Heart left ventricle (tissue), 16 donors: ENCODE data around the gene PPFIBP1. TPM values are rescaled to one million over a fixed set of nuclear protein-coding genes. Genes with fewer than 3 reads are reported as not detected.
"Not testable (repeated sequence)": the region's sequence is repeated elsewhere in the genome, so short reads cannot be mapped to it uniquely, and the experiment has no call there.

ENCODE experiments used
- ATAC-seq, 4 donors: fragments of 200-7000 bp; cut with Tn5 transposase; one replicate each; pipeline ENCODE4 v1.9.1; 2020 to 2022; ENCODE audit warnings: moderate library complexity in 4 of 4, mild to moderate bottlenecking in 3 of 4, moderate number of reproducible peaks in 1 of 4
- DNase-seq, 5 donors: peaks; one replicate each; pipeline ENCODE4 v3.0.0-alpha.2; 2020
- H3K27ac ChIP-seq, 12 donors: fragments of 200-600 bp; sonication (generic) in 4 of 12; one replicate each; pipeline versions ENCODE4 v1.5.0 to v1.8.0; 2016 to 2022; ENCODE audit warnings: mild to moderate bottlenecking in 2 of 12
- H3K27me3 ChIP-seq, 9 donors: fragments of 200-600 bp; sonication (generic) in 2 of 9; one replicate each; pipeline versions ENCODE4 v1.5.1 to v1.8.0; 2016 to 2022; ENCODE audit warnings: mild to moderate bottlenecking in 3 of 9
- H3K36me3 ChIP-seq, 9 donors: fragments of 200-600 bp; sonication (generic) in 2 of 9; one replicate each; pipeline versions ENCODE4 v1.5.0 to v1.8.0; 2018 to 2022; ENCODE audit warnings: mild to moderate bottlenecking in 2 of 9
- H3K4me1 ChIP-seq, 12 donors: fragments of 200-600 bp; sonication (generic) in 4 of 12; one replicate each; pipeline versions ENCODE4 v1.5.0 to v1.8.0; 2016 to 2022; ENCODE audit warnings: mild to moderate bottlenecking in 3 of 12
- H3K4me3 ChIP-seq, 12 donors: fragments of 200-600 bp; sonication (generic) in 4 of 12; one replicate each; pipeline versions ENCODE4 v1.5.0 to v1.8.0; 2017 to 2022; ENCODE audit warnings: mild to moderate bottlenecking in 9 of 12, moderate library complexity in 4 of 12
- H3K9me3 ChIP-seq, 12 donors: fragments of 200-600 bp; sonication (generic) in 4 of 12; one replicate each; pipeline versions ENCODE4 v1.5.0 to v1.8.0; 2016 to 2022; ENCODE audit warnings: mild to moderate bottlenecking in 1 of 12
- POLR2A ChIP-seq, 2 donors: fragments of 450-650 bp; IDR thresholded peaks; one replicate each; pipeline ENCODE4 v1.6.1; 2017; ENCODE audit warnings: antibody characterized with exemption in 2 of 2, mild to moderate bottlenecking in 2 of 2, moderate library complexity in 2 of 2
- WGBS, 4 donors: extraction: QIAGEN DNeasy Blood & Tissue Kit in 2 of 4; methylation state at CpG; one replicate each; pipeline versions ENCODE4 v1.1.5 to v1.1.7; 2013 to 2018; 5-methylcytosine and 5-hydroxymethylcytosine counted together
- intact Hi-C, 10 donors: fragments of 100-400 bp; cut with DNase I; formaldehyde crosslinking; loops; one replicate each; pipeline versions ENCODE4 v1.11.1 to v1.14.2; 2022
- polyA plus RNA-seq, 2 donors: library from polyadenylated mRNA; stranded (reverse); fragments of 200-250 nt; gene quantifications; one replicate each; pipeline ENCODE4 v1.2.3, GENCODE V29; 2013
- total RNA-seq, 9 donors: library from RNA; depleted of rRNA in 2 of 9; stranded (reverse); fragments of >200 nt in 2 of 9; fragmentation: NEBNext Ultra II Directional in 3 of 9; extraction: Animal tissue kit (Norgen Biotek cat#: 25700) in 3 of 9; gene quantifications; one replicate each; pipeline versions ENCODE4 v1.1.0 to v1.2.4, GENCODE V29; 2016 to 2023
- TF ChIP-seq, protein P1 (sequence below), 12 donors: fragments of 200-600 bp; sonication (generic) in 4 of 12; IDR thresholded peaks; one replicate each; pipeline versions ENCODE4 v1.5.0 to v1.8.0; 2018 to 2022; ENCODE audit warnings: antibody characterized with exemption in 12 of 12, mild to moderate bottlenecking in 5 of 12
- donor health status: ischemic (EF 13 %, LVEDD 7.1; RV severe dilation, severe dysfunction).
- donor health status: healthy with polysubstance abuse.
- donor health status: DM: no; HTN: yes; CAD: no.
- donor health status: DM: no; HTN: no; CAD: no.
- donor health status: ischemic (EF 25% LVEDD 6.9; RV normal size, moderate dysfunction).
- donor health status: ischemic (EF 25% LVEDD 5.7; RV mildly dilated, moderate dysfunction).
- donor health status: healthy.
- donor health status: DM: yes; HTN: yes; CAD: no.
- donor health status: ischemic (EF 35%, LVEDD 5.7; RV mildly dilated, moderate dysfunction).
- donor health status: nonischemic (EF 11% LVEDD 7.7; RV severe dilation, severe dysfunction).
- donor health status: DM: yes; HTN: yes; CAD: no.
- donor health status: PGD.
- donor health status: ischemic (EF 29% LVEDD 5.4; RV normal size, mild dysfunction).
- donor health status: nonischemic (EF 23%, LVEDD 6.1; RV moderate dilation, normal function).

PPFIBP1 gene
- total and polyA plus RNA-seq, 11 donors, result 48.7 to 413 (median 265) TPM

DNA sequence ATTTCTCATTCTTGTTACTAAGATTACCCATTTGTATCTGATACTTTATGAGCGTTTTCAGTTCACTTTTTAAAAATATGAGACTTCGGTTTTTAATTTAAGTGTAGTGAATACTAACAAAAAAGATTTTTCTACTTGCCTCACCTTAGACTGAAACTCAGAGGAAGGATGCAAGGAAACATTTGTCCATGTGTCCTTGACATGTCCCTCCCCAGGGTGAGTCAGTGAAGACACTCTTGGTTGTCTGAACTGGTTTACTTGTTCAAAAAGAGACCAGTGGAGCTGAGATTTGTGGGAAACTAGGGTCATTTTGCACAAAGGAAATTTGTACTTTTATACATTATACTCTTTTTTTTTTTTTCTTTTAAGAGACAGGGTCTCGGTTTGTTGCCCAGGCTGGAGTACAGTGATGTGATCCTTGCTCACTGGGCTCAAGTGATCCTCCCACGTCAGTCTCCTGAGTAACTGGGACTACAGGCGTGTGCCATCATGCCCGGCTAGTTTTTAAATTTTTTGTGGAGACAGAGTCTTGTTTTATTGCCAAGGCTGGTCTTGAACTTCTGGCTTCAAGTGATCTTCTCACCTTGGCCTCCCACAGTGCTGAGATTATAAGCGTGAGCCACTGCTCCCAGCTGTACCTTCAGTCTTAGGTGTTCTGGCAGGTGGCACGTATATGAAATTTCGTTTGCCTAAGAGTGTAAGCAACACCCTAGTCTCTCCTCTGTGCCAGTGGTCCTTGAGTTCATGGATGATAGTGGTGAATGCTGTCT, 56.7 kb downstream of the PPFIBP1 start:
- H3K4me1 ChIP-seq, result peaks cover 12 to 98% (median 76%) of the 10 kb centered on the region in 12 donors
- DNase-seq (no peak), ATAC-seq (no peak)
- no peak for TF ChIP-seq POLR2A (IDR thresholded peaks at IDR 0.05)
- TF ChIP-seq, protein P1, sequence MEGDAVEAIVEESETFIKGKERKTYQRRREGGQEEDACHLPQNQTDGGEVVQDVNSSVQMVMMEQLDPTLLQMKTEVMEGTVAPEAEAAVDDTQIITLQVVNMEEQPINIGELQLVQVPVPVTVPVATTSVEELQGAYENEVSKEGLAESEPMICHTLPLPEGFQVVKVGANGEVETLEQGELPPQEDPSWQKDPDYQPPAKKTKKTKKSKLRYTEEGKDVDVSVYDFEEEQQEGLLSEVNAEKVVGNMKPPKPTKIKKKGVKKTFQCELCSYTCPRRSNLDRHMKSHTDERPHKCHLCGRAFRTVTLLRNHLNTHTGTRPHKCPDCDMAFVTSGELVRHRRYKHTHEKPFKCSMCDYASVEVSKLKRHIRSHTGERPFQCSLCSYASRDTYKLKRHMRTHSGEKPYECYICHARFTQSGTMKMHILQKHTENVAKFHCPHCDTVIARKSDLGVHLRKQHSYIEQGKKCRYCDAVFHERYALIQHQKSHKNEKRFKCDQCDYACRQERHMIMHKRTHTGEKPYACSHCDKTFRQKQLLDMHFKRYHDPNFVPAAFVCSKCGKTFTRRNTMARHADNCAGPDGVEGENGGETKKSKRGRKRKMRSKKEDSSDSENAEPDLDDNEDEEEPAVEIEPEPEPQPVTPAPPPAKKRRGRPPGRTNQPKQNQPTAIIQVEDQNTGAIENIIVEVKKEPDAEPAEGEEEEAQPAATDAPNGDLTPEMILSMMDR (IDR thresholded peaks at IDR 0.05), result no peak
- H3K9me3 ChIP-seq, result no peaks in the 10 kb centered on the region
- H3K36me3 ChIP-seq, result peaks cover 0 to 18% (median 0%) of the 10 kb centered on the region in 9 donors
- intact Hi-C loops, result loop anchor here in 1 of 10 donors (5.0 kb wide), 1 partner anchor 47 kb away; no protein-coding TSS in a partner anchor
- no peaks in the 10 kb centered on the region for H3K27me3 ChIP-seq
- 86 to 92% (median 90%) methylated on average over 9 of the region's 9 CpGs for WGBS, 4 donors
- no peak overlapping the region for H3K4me3 ChIP-seq
- peak overlapping the region in 6 of 12 donors; percentile 18 to 80 (median 42) for H3K27ac ChIP-seq

DNA sequence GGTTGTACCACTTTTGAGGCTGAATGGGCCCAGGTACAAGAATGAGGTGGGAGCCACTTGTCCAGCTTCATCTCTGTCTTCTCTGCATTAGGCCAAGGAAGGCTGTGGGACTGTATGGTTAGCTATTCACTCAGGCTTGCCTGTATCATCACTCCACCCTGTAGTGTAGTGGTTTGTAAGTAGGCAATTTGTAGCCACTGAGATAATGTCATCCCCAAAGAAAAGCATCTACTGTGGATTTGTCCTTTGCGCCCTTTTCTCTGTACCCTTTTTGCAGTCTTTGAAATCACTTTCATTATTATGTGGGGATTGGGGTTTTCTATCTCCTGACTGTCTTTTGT, 57.3 kb downstream of the PPFIBP1 start:
- Histone ChIP-seq H3K4me1 (peaks cover 12 to 98% (median 72%) of the 10 kb centered on the region in 12 donors), H3K36me3 (peaks cover 0 to 18% (median 0%) of the 10 kb centered on the region in 9 donors), H3K27ac (peak overlapping the region in 5 of 12 donors; percentile 33 to 80 (median 72))
- ATAC-seq, H3K4me3 ChIP-seq, H3K9me3 ChIP-seq, H3K27me3 ChIP-seq, DNase-seq: not testable (repeated sequence)
- intact Hi-C loops, result loop anchor here in 1 of 10 donors (5.0 kb wide), 1 partner anchor 46 kb away; no protein-coding TSS in a partner anchor
- WGBS, 4 donors, result 74 to 94% (median 76%) methylated on average over 1 of the region's 1 CpG

DNA sequence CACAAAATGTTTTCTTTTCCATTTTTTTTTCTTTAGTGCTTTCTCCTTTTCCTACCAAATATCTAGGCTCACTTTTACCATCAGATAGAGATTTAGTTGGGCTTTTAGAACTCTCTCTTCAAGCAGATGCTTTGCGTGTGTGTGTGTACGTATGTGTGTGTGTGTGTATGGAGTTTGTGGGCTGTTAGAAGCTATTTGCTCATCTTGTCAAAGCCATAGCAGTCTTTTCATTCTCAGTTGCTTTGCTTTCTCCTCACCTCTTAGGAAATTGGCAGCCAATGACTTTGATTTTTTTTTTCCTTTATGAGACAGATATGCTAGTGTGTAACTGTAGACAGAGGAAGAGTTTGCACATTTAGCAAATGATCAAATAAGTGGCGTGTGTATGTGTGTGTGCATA, 57.8 kb downstream of the PPFIBP1 start:
- not testable (repeated sequence) for DNase-seq, H3K9me3 ChIP-seq, H3K4me3 ChIP-seq, ATAC-seq, H3K27me3 ChIP-seq
- intact Hi-C loops, result loop anchor here in 1 of 10 donors (5.0 kb wide), 1 partner anchor 45 kb away; no protein-coding TSS in a partner anchor
- WGBS, 4 donors, result 62 to 78% (median 72%) methylated on average over 3 of the region's 3 CpGs
- H3K4me1 ChIP-seq, result peaks cover 12 to 95% (median 70%) of the 10 kb centered on the region in 12 donors
- peaks cover 0 to 18% (median 0%) of the 10 kb centered on the region in 9 donors for H3K36me3 ChIP-seq
- H3K27ac ChIP-seq, result peak overlapping the region in 11 of 12 donors; percentile 12 to 85 (median 72)

DNA sequence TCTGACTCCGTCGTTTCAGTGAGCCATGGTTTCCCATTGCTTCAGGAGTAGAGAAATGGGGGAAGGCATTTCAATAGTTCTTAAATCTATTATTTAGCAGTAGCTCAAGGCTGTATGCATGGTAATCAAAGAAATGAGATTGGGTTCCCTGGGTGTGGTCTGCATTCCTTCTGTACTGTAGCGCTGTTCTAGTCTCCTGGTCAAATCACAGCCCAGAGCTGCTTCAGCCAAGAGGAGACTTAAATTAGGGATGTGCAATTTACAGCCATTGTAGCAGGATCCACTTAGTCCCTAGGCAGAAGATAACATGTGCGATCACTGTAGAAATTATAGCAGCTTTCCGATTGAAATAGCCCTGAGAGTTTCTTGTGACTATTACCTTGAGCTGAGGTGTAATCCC, 58.4 kb downstream of the PPFIBP1 start:
- not testable (repeated sequence) for DNase-seq, H3K9me3 ChIP-seq, H3K4me3 ChIP-seq, H3K27me3 ChIP-seq
- Histone ChIP-seq H3K27ac (peak overlapping the region; percentile 49 to 85 (median 75)), H3K36me3 (peaks cover 0 to 18% (median 0%) of the 10 kb centered on the region in 9 donors), H3K4me1 (peaks cover 12 to 89% (median 67%) of the 10 kb centered on the region in 12 donors)
- 29 to 49% (median 35%) methylated on average over 5 of the region's 5 CpGs for WGBS, 4 donors
- intact Hi-C loops, result loop anchor here in 1 of 10 donors (5.0 kb wide), 1 partner anchor 45 kb away; no protein-coding TSS in a partner anchor
- ATAC-seq, result peak in 3 of 4 donors; percentile 3 to 44 (median 35)

DNA sequence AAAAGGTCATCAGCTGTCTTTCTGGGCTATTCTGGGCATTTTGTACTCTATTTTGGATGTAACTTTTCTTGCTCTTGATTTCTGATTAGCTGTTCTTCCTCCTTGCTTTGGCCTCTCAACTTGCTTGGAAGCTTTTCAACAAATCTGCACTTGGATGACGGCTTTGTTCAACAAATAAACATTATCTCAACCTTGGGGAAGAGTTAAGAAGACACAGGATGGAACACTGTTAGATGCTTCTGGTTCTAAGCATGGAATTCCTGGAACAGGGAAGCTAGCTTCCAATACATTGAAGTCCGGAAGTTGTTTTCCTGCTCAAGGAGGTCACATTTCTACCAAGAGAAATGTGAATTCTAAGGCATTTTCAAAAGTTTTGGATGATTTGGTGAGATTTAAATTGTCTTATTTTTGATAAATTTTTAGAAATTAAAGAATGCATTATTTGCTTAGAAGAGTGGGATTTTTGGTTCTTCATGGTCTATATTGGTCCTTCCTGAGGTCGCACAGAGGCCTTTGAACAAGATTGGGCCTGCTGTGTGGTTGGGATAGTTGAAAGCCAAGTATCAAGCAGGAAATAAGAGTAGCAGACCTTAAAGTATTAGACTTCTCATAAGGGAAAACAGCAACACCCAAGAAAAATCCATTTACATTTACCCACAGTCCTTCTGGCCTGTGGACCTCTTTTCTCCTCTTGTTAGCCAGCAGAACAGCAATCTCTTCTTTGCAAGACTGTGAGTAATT, 59.2 kb downstream of the PPFIBP1 start:
- TF ChIP-seq, protein P1 (IDR thresholded peaks at IDR 0.05), result no peak
- no peak for TF ChIP-seq POLR2A (IDR thresholded peaks at IDR 0.05)
- intact Hi-C loops, result loop anchor here in 1 of 10 donors (5.0 kb wide), 1 partner anchor 44 kb away; no protein-coding TSS in a partner anchor
- peak overlapping the region; percentile 49 to 85 (median 75) for H3K27ac ChIP-seq
- DNase-seq (peak in 1 of 5 donors; percentile 43), ATAC-seq (peak; percentile 70 to 83 (median 74))
- no peaks in the 10 kb centered on the region for H3K27me3 ChIP-seq
- H3K4me3 ChIP-seq, result no peak overlapping the region
- peaks cover 0 to 18% (median 0%) of the 10 kb centered on the region in 9 donors for H3K36me3 ChIP-seq
- 19 to 42% (median 22%) methylated on average over 3 of the region's 3 CpGs for WGBS, 4 donors
- no peaks in the 10 kb centered on the region for H3K9me3 ChIP-seq
- H3K4me1 ChIP-seq, result peaks cover 12 to 87% (median 65%) of the 10 kb centered on the region in 12 donors
